T-helper 1 cell treated with Interleukin-12 subunit alpha and Interleukin-12 subunit beta and Interleukin-4 antibody, amounts not matched to agents 30 ng/mL and 1 ng/mL, for 36 hours (primary cell): ENCODE results near the gene METTL24. TPM values are rescaled to one million over a fixed set of nuclear protein-coding genes. Genes with fewer than 3 reads are reported as not detected.

Experiments used
- intact Hi-C: fragments of 100-400 bp; cut with micrococcal nuclease; formaldehyde crosslinking; loops from one replicate; pipeline ENCODE4 v1.15.1; 2024
- total RNA-seq: library from RNA; stranded (reverse); gene quantifications from 2 replicates; pipeline ENCODE4 v1.2.3, GENCODE V29; 2022

The METTL24 gene
- total RNA-seq, 1 donor from 2014 or later = not detected

DNA sequence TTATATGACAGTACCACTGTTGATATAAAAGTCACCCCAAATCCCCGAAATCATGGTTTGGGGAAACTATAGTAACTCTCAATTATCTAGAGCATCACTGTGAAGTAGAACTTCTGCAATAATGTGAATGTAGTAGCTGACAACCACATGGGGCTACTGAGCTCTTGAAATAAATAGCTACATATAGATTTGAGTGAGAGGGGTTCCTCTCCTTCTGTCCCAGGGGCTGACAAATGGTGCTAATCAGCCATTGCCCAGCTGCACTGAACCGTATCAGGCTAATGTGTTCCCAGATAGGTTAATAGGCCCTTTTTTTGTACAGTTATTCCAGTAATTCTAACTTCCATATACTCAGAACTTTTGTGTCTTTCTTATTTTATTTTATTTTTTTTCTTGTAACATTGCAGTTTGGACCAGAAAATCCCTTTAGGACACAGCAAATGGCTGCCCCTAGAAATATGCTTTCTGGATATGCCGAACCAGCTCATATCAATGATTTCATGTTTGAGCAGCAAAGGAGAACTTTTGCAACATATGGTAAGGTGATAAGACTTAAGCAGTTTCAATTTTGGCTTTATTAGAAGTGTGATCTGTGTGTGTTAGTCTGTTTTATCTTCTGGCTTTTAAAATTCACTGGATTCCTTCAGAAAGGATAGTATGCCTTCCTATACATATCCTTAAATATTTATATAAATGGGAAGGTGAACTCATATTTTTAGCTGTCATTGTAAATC lies 156.8 kb downstream of the METTL24 start:
- intact Hi-C loops = no loop called here

GRCh38 chr6:110198561-110198960 lies 159.6 kb downstream of the METTL24 start:
- intact Hi-C loops = no loop called here

DNA sequence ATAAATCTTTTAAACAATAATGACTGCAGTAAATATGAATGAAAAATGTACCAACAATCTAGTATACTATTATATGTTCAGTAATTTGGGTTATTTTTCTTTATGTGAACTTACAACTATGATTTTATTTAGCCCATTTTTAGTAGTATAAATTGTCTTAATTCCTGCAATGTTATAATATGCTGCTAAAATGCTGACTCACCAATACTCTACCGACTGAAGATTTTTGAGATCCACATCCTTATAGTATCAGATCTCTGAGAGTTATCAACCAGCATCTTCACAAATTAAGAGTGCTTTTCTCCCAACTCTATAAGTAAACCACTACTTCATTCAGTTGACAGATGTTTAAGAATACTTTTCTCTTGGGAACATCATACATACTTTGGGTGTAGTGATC lies 161.3 kb downstream of the METTL24 start:
- intact Hi-C loops = loop anchor here (2.0 kb wide), 1 partner anchor 32 kb away; no protein-coding TSS in a partner anchor

- intact Hi-C loops = loop anchor here (2.0 kb wide), 1 partner anchor 33 kb away; no protein-coding TSS in a partner anchor
Measured at GRCh38 chr6:110195639-110196038, 162.5 kb downstream of the METTL24 start.

Other genes with a start within 250 kb of the METTL24 start
- 0.34 and 0.44 TPM in 2 replicates for gene WASF1, start 178.7 kb downstream of the METTL24 start, total RNA-seq
- gene CDC40, start 177.9 kb downstream of the METTL24 start, total RNA-seq = 25.9 and 33.4 TPM in 2 replicates
- gene DDO, start 57.2 kb upstream of the METTL24 start, total RNA-seq = not detected in 2 replicates
- not detected in 2 replicates for gene SLC22A16, start 118.3 kb upstream of the METTL24 start, total RNA-seq